Progenitor cell of endocrine pancreas (in vitro differentiated cells): ENCODE data around the gene RASEF. TPM values are rescaled to one million over a fixed set of nuclear protein-coding genes. Genes with fewer than 3 reads are reported as not detected.
"Not testable (repeated sequence)": the region's sequence is repeated elsewhere in the genome, so short reads cannot be mapped to it uniquely, and the experiment has no call there.

Experiments
- DNase-seq: peaks from one replicate; pipeline ENCODE4 v3.0.0; 2021; ENCODE audit warnings: low spot score; ENCODE audit not compliant: unreplicated experiment
- H3K27ac Mint-ChIP-seq: 2 replicates; pipeline ENCODE4 v1.8.0; 2021; ENCODE audit warnings: mild to moderate bottlenecking, moderate library complexity, mixed read lengths
- H3K27me3 Mint-ChIP-seq: 2 replicates; pipeline ENCODE4 v1.8.0; 2021; ENCODE audit warnings: mixed read lengths
- H3K36me3 Mint-ChIP-seq: 2 replicates; pipeline ENCODE4 v1.8.0; 2022; ENCODE audit warnings: mixed read lengths; ENCODE audit not compliant: insufficient read depth
- H3K4me1 Mint-ChIP-seq: 2 replicates; pipeline ENCODE4 v1.8.0; 2021; ENCODE audit warnings: low read depth, mixed read lengths
- H3K4me3 Mint-ChIP-seq: 2 replicates; pipeline ENCODE4 v1.8.0; 2021; ENCODE audit warnings: low read depth, mild to moderate bottlenecking, moderate library complexity, mixed read lengths
- H3K9me3 Mint-ChIP-seq: 2 replicates; pipeline ENCODE4 v1.8.0; 2021; ENCODE audit warnings: low read depth, mixed read lengths
- CTCF ChIP-seq: fragments of 200-600 bp; sonication (generic); IDR thresholded peaks from one replicate; pipeline ENCODE4 v1.5.0; 2021; ENCODE audit warnings: antibody characterized with exemption, mild to moderate bottlenecking; ENCODE audit not compliant: unreplicated experiment
- total RNA-seq: library from RNA; stranded (reverse); gene quantifications from 2 replicates; pipeline ENCODE4 v1.2.1, GENCODE V29; 2021

RASEF gene
- total RNA-seq, 1 donor from 2014 or later = 13.1 TPM

- H3K27me3 Mint-ChIP-seq = no peaks in the 10 kb centered on the region
- H3K36me3 Mint-ChIP-seq = no peaks in the 10 kb centered on the region
- H3K4me1 Mint-ChIP-seq = no peaks in the 10 kb centered on the region
- TF ChIP-seq CTCF = no peak
- no peak overlapping the region for H3K27ac Mint-ChIP-seq
- no peak overlapping the region for H3K4me3 Mint-ChIP-seq
- no peak for DNase-seq
- peaks cover 9% of the 10 kb centered on the region for H3K9me3 Mint-ChIP-seq
These were observed 122.6 kb downstream of the RASEF start for GRCh38 chr9:82940376-82940775.

- TF ChIP-seq CTCF = no peak
- no peak overlapping the region for H3K4me3 Mint-ChIP-seq
- H3K27ac Mint-ChIP-seq = no peak overlapping the region
- no peak for DNase-seq
- no peaks in the 10 kb centered on the region for H3K27me3 Mint-ChIP-seq
- peaks cover 5% of the 10 kb centered on the region for H3K4me1 Mint-ChIP-seq
- no peaks in the 10 kb centered on the region for H3K36me3 Mint-ChIP-seq
- peaks cover 9% of the 10 kb centered on the region for H3K9me3 Mint-ChIP-seq
These were observed 123.5 kb downstream of the RASEF start for GRCh38 chr9:82939451-82939850.

- no peak overlapping the region for H3K27ac Mint-ChIP-seq
- no peaks in the 10 kb centered on the region for H3K36me3 Mint-ChIP-seq
- H3K4me3 Mint-ChIP-seq = no peak overlapping the region
- no peaks in the 10 kb centered on the region for H3K27me3 Mint-ChIP-seq
- peaks cover 5% of the 10 kb centered on the region for H3K4me1 Mint-ChIP-seq
- no peak for TF ChIP-seq CTCF
- peaks cover 5% of the 10 kb centered on the region for H3K9me3 Mint-ChIP-seq
- no peak for DNase-seq
These were observed 124.3 kb downstream of the RASEF start for GRCh38 chr9:82938426-82939218.

GRCh38 chr9:82936561-82936960, 126.4 kb downstream of the RASEF start:
- not testable (repeated sequence) for H3K27ac Mint-ChIP-seq, DNase-seq, H3K9me3 Mint-ChIP-seq, H3K4me3 Mint-ChIP-seq, H3K36me3 Mint-ChIP-seq, H3K4me1 Mint-ChIP-seq, H3K27me3 Mint-ChIP-seq

GRCh38 chr9:82934949-82935348, 128.0 kb downstream of the RASEF start:
- no peak for DNase-seq

GRCh38 chr9:82934025-82934424, 128.9 kb downstream of the RASEF start:
- not testable (repeated sequence) for H3K27me3 Mint-ChIP-seq, DNase-seq, H3K4me1 Mint-ChIP-seq, H3K9me3 Mint-ChIP-seq, H3K36me3 Mint-ChIP-seq, H3K4me3 Mint-ChIP-seq, H3K27ac Mint-ChIP-seq

More at GRCh38 chr9:82934949-82935348, 128.0 kb downstream of the RASEF start:
- H3K9me3 Mint-ChIP-seq = peaks cover 4% of the 10 kb centered on the region
- H3K4me1 Mint-ChIP-seq = peaks cover 8% of the 10 kb centered on the region
- no peaks in the 10 kb centered on the region for H3K27me3 Mint-ChIP-seq
- H3K36me3 Mint-ChIP-seq = no peaks in the 10 kb centered on the region
- no peak for TF ChIP-seq CTCF
- peak overlapping the region; percentile 84 for H3K27ac Mint-ChIP-seq
- H3K4me3 Mint-ChIP-seq = no peak overlapping the region
